ENCODE results near the gene TCF7L1. TPM values are rescaled to one million over a fixed set of nuclear protein-coding genes. Genes with fewer than 3 reads are reported as not detected.

The TCF7L1 gene
- total and polyA plus RNA-seq, 9 of the 15 experiments (the other 6 are each of a cell fraction or from before 2014, with no cell fraction given), result 0.03 to 0.11 (median 0.07) TPM; not detected in 5

DNA sequence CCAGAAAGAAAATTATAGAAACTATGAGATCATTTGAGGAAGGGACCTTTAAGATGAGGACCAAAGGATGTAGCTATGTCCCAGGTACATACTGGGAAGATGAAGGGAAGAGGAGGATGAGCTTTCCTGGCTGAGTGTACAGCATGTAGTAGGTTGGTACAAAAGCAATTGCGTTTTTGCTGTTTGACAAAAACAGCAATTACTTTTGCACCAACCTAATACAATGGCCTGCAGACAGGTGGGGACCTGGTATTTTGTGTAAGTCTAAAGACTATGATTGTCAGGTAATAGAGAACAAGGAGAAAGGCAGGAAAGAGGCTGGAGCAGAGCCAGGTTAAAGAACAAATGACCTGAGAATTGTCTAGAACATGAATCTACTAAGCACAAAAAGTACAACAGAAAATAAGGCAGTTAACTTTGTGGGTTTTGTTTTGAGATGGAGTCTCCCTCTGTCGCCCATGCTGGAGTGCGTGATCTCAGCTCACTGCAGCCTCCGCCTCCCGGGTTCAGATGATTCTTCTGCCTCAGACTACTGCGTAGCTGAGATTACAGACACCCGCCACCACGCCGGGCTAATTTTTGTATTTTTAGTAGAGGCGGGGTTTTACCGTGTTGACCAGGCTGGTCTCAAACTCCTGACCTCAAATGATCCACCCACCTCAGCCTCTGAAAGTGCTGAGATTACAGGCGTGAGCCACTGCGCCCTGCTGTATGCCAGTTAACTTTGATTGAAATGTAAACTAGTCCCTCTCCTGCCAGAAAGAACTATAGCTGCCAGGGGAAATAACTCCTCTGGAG, 197.8 kb downstream of the TCF7L1 start (continued):
- TF ChIP-seq, protein P1, sequence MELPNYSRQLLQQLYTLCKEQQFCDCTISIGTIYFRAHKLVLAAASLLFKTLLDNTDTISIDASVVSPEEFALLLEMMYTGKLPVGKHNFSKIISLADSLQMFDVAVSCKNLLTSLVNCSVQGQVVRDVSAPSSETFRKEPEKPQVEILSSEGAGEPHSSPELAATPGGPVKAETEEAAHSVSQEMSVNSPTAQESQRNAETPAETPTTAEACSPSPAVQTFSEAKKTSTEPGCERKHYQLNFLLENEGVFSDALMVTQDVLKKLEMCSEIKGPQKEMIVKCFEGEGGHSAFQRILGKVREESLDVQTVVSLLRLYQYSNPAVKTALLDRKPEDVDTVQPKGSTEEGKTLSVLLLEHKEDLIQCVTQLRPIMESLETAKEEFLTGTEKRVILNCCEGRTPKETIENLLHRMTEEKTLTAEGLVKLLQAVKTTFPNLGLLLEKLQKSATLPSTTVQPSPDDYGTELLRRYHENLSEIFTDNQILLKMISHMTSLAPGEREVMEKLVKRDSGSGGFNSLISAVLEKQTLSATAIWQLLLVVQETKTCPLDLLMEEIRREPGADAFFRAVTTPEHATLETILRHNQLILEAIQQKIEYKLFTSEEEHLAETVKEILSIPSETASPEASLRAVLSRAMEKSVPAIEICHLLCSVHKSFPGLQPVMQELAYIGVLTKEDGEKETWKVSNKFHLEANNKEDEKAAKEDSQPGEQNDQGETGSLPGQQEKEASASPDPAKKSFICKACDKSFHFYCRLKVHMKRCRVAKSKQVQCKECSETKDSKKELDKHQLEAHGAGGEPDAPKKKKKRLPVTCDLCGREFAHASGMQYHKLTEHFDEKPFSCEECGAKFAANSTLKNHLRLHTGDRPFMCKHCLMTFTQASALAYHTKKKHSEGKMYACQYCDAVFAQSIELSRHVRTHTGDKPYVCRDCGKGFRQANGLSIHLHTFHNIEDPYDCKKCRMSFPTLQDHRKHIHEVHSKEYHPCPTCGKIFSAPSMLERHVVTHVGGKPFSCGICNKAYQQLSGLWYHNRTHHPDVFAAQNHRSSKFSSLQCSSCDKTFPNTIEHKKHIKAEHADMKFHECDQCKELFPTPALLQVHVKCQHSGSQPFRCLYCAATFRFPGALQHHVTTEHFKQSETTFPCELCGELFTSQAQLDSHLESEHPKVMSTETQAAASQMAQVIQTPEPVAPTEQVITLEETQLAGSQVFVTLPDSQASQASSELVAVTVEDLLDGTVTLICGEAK (IDR thresholded peaks at IDR 0.05), result 0 out of 2 replicates have a peak, but pooled peaks have one; percentile 45
- TF ChIP-seq, protein P1 (CRISPR knock-in tag; IDR thresholded peaks at IDR 0.05), result no peak
- TF ChIP-seq ADNP (tag; IDR thresholded peaks at IDR 0.05) (no peak), CBFA2T3 (IDR thresholded peaks at IDR 0.05) (peak; percentile 27; the same call in 1 of the 2 replicates), BDP1 (IDR thresholded peaks at IDR 0.05; ENCODE audit: insufficient read depth, insufficient read length) (no peak), FUS (optimal IDR thresholded peaks at IDR 0.05; ENCODE audit: low read depth, low read length) (no peak), KDM1A (IDR thresholded peaks at IDR 0.05) (peak; percentile 71 to 75; a peak in 2 of 4 replicates), CBX2 (IDR thresholded peaks at IDR 0.05; ENCODE audit: insufficient read depth, low read length, poor library complexity, severe bottlenecking) (no peak), LARP7 (IDR thresholded peaks at IDR 0.05) (no peak)
- TF ChIP-seq, protein P2, sequence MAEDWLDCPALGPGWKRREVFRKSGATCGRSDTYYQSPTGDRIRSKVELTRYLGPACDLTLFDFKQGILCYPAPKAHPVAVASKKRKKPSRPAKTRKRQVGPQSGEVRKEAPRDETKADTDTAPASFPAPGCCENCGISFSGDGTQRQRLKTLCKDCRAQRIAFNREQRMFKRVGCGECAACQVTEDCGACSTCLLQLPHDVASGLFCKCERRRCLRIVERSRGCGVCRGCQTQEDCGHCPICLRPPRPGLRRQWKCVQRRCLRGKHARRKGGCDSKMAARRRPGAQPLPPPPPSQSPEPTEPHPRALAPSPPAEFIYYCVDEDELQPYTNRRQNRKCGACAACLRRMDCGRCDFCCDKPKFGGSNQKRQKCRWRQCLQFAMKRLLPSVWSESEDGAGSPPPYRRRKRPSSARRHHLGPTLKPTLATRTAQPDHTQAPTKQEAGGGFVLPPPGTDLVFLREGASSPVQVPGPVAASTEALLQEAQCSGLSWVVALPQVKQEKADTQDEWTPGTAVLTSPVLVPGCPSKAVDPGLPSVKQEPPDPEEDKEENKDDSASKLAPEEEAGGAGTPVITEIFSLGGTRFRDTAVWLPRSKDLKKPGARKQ (CRISPR knock-in tag; IDR thresholded peaks at IDR 0.05), result no peak
- TF ChIP-seq, protein P3, sequence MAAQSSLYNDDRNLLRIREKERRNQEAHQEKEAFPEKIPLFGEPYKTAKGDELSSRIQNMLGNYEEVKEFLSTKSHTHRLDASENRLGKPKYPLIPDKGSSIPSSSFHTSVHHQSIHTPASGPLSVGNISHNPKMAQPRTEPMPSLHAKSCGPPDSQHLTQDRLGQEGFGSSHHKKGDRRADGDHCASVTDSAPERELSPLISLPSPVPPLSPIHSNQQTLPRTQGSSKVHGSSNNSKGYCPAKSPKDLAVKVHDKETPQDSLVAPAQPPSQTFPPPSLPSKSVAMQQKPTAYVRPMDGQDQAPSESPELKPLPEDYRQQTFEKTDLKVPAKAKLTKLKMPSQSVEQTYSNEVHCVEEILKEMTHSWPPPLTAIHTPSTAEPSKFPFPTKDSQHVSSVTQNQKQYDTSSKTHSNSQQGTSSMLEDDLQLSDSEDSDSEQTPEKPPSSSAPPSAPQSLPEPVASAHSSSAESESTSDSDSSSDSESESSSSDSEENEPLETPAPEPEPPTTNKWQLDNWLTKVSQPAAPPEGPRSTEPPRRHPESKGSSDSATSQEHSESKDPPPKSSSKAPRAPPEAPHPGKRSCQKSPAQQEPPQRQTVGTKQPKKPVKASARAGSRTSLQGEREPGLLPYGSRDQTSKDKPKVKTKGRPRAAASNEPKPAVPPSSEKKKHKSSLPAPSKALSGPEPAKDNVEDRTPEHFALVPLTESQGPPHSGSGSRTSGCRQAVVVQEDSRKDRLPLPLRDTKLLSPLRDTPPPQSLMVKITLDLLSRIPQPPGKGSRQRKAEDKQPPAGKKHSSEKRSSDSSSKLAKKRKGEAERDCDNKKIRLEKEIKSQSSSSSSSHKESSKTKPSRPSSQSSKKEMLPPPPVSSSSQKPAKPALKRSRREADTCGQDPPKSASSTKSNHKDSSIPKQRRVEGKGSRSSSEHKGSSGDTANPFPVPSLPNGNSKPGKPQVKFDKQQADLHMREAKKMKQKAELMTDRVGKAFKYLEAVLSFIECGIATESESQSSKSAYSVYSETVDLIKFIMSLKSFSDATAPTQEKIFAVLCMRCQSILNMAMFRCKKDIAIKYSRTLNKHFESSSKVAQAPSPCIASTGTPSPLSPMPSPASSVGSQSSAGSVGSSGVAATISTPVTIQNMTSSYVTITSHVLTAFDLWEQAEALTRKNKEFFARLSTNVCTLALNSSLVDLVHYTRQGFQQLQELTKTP (IDR thresholded peaks at IDR 0.05; ENCODE audit: low read depth in 1 of 2, partially characterized antibody in 2 of 2), result no peak

All from K562 (cell line).